Skin of body (tissue), 2 donors: ENCODE data around the gene LRMDA. TPM values are rescaled to one million over a fixed set of nuclear protein-coding genes. Genes with fewer than 3 reads are reported as not detected.

Experiments
- DNase-seq: peaks from one replicate; lab custom pipeline; 2025; lab: John Stamatoyannopoulos, UW
- total RNA-seq: library from RNA; depleted of rRNA; stranded (reverse); fragments of >200 nt; gene quantifications from one replicate; pipeline ENCODE4 v1.2.3, GENCODE V29; 2014

LRMDA gene
- total RNA-seq, 1 donor from 2014 or later, result 12.7 TPM

DNA sequence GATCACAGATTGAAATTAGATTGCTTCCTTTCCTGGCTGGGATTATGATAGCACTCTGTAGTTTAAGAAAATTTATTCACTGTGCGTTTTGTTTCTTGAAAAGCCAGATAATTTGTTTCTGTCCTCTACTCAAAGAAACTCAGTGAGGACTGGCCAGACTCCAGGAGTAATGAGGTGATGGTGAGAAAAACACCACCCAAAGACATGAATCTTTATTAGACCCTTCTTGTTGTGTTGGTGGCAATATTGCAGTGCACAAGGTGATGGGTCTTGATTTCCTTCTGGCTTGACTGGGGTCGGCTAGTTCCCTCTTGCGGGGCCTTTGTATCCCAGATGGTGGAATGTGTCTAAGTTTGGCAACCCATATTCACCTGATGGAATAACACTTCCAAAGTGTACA, 756.8 kb downstream of the LRMDA start:
- DNase-seq, result no peak

- DNase-seq, result no peak
These were observed 759.3 kb downstream of the LRMDA start for GRCh38 chr10:76190634-76191270.

DNA sequence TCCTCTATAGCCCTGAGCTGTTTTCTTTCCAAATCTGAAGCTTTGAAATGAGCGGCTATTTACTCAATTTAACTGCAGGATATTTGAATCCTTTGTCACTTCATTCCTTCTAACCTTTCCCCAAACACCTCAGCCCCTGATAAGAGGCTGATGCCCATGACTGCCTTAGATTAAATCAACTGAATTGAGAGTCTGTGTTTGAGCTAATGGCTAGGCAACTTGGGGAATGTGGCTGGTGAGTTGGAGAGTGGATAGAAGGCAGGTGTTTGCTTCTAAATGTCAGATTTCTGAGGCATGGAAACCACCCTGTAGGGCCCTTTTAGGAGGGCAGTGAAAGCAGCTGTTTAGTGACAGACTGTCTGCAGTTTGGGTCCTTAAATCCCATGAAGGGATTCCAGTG, 759.9 kb downstream of the LRMDA start:
- no peak for DNase-seq

GRCh38 chr10:76192151-76192550, 760.7 kb downstream of the LRMDA start:
- DNase-seq, result no peak

- DNase-seq, result no peak
These were observed 761.4 kb downstream of the LRMDA start for GRCh38 chr10:76192694-76193320.

DNA sequence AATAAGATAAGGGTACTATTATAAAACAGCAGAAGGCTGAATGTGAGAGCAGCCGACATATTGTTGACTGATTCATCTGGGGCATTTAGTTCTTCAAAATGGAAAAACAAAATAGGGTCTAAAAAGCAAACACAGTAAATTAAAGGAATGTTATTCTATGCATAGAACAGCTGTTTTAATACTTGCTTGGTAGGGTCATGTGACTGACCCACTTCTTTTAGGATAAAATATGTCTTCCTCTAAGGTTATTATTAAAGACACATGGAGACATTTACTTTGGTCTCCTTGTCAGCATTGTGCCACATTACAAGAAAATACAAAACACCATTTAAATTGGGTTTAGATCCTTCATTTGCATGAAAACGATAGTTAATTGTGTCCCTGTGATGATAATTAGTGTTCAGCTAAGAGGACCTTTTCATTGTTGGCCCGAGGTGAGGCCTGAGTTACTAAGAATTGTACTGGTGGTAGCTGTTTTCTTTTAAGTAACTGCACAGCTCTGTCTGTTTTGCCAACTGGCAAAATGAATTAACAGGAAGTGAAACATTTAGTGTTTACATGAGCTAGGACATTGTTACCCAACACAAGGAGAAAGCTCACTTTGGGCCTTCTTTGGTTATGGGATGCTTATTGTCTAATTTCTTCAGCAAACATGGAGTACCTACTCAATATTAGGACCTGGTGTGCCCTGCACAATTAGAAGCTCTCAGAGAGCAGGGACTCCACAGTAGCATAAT, 764.4 kb downstream of the LRMDA start:
- DNase-seq, result no peak

DNA sequence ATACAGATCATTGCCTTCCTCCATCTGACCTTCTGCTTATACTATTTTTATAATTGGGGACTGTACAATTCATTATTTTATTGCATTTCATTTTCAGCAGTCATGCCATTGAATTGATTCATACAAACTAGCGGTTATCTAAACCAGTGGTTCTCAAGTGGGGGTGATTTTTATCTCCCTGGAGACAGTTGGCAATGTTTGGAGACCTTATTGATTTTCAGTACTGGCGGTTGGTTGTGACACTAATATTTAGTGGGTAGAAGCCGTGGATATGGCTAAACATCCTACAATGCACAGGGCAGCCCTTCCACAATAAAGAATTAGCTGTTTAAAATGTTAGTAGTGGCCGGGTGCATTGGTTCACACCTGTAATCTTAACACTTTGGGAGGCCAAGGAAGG, 765.9 kb downstream of the LRMDA start:
- DNase-seq, result no peak

DNA sequence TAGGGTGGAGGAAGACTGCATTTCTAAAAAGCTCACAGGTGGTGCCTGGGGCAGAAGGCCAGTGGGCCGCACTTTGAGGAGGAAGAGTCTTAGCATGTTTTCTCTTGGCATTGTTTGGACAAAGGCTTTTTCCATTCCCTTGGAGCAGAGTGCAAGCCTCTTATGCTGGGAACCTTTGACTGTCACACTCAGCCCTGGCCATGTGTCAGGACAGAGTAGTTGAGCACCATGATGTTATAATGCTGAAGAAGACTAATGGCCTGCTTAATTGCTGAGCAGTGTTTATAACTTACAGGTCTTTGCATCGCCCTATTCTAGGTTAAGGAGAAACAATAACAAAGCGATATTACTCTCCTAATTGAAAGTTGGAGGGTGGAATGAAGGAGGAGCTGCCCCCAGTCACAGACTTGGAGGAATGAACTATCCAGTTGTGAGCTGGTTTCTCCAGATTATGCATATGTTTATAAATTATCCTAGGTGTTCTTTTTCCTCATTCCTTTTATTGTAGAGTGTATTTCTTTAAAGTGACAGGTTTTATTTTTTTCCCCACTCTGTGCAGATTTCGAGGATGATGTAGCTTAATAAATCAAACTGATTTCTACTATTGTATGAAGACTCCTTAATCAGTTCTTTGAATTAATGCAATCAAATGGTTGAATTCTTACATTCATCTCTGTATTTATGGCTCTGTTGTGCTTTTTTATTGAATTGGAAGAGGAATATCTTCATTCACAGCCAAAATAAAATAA, 767.0 kb downstream of the LRMDA start:
- no peak for DNase-seq

GRCh38 chr10:76201962-76202361, 770.5 kb downstream of the LRMDA start:
- no peak for DNase-seq

DNA sequence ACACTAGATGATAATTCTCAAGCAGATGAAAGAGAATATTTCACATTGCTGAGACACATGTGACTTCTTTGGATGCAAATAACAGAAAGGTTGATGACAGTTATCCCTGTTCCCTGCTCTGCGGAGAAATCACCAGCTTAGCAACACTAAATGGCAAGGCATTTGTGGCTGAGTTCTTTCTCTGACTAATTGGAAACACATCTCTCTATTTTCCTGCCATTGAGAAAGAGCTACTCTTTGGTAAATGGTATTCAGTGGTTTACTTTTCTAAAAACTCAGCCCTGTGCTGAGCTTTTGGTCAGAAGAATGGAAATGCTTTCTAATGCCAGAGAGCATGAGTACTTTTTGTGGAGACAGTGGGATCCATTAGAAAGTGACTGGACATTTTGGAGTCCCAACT, 771.4 kb downstream of the LRMDA start:
- DNase-seq, result peak; percentile 32

DNA sequence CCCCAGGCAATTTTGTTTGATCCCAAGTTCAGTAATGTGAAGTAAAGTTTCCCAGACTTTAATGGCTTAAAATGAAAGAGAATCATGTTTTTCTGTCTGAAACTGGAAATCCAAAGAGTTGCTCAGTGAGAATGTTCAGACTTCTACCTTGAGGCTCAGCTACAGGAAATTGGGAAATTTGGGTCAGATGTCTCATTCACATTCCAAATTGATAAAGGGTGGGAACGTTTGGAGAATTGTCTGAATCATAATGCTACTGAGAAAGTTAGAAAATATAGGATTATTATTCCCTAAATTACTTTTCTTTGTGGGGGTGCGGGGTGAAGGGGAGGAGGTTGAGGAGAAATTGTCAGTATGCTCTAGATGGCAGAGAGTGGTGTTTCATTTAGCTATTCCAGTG, 773.9 kb downstream of the LRMDA start:
- DNase-seq, result no peak

DNA sequence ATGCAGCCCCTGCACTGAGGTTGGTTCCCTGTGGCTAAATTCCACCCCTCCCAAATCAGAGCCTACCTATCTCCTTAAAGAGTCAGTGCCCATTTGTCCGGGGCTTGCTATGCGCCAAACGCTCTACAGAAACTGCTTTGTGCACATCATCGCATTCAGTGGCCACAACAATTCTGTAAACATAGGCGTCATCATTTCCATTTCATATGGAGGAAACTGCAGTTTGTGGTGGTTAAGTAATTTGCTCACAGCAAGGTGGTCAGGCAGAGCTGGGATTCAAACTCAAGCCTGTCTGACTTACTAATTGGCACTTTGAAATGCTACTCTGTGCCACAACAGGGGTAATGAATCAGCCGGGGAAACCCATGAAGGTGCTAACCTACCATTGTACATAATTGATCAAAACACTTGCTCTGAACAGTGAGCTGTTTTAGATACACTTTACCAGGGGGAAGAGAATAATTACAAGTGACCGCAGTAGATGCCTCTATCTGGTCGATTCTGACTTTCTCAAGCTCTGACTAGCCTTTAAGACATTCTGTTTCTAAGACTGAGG, 775.5 kb downstream of the LRMDA start:
- no peak for DNase-seq

GRCh38 chr10:76209135-76209534, 777.7 kb downstream of the LRMDA start:
- DNase-seq, result no peak

- no peak for DNase-seq
These were observed 778.8 kb downstream of the LRMDA start for GRCh38 chr10:76210211-76210610.

- no peak for DNase-seq
These were observed 780.3 kb downstream of the LRMDA start for GRCh38 chr10:76211691-76212090.

DNA sequence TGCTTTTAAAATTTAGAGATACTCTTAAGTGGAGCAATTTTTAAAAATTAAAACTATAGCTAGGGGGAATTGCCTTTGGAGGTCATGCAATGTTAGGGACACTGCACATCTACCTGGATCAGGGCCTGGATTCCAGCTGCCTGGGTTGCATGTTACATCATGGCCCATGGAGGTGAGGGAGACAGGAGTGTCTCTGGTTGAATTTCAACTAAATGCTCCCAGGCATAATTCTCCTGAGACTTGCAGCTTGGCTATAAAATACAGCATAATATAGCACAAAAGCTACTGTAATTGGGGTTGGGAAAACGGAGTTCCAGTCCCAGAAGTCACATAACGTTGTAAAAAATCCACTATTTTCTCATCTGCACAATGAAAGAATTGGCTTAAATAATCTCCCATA, 782.5 kb downstream of the LRMDA start:
- DNase-seq, result peak; percentile 8

GRCh38 chr10:76218035-76218434, 786.6 kb downstream of the LRMDA start:
- DNase-seq, result no peak

- DNase-seq, result no peak
These were observed 797.9 kb downstream of the LRMDA start for GRCh38 chr10:76229341-76229740.

DNA sequence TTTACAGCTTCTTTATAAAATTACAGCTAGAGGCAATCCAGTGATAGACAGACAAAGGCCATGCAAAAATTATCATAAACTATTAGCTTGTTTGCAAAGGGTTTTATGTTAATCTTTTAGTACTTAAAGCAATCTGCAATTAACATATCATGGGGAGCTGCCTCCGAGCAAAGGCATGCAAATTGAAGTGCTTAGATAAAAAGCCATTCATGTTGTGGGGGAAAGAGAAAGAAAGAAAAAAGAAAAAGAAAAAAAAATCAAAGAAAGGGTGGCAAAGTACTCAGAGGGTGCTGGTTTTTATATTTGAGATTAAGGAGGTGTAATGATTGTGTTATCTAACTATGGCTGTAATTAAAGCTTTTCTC, 799.5 kb downstream of the LRMDA start:
- no peak for DNase-seq

GRCh38 chr10:76231286-76231934, 800.0 kb downstream of the LRMDA start:
- no peak for DNase-seq

DNA sequence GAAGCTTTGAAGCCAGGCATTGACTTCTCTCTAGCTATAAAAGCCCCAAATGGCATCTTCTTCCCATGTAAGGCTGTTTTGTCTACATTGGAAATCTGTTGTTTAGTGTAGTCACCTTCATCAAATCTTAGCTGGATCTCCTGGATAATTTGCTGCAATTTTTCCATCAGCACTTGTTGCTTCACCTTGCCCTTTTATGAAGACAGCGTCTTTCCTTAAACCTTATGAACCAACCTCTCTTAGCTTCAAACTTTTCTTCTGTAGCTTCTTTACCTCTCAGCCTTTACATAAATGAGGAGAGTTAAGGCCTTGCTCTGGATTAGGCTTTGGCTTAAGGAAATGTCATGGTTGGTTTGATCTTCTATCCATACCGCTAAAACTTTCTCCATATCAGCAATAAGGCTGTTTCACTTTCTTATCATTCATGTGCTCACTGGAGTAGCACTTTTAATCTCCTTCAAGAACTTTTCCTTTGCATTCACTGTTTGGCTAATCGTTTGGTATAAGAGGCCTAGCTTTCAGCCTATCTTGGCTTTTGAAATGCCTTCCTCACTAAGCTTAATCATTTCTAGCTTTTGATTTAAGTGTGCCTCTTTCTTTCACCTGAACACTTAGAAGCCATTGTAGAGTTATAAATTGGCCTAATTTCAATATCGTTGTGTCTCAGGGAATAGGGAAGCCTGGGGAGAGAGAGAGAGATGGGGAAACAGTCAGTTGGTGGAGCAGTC, 803.2 kb downstream of the LRMDA start:
- DNase-seq, result no peak
